A549 (cell line): Measurements from ENCODE around the gene MYO18A. TPM values are rescaled to one million over a fixed set of nuclear protein-coding genes. Genes with fewer than 3 reads are reported as not detected.

ENCODE experiments used
- ATAC-seq, 2 experiments: fragments of 200-7000 bp in 1 of 2; fragments of >200 bp in 1 of 2; cut with Nextera tagmentation in 1 of 2; cut with Tn5 transposase in 1 of 2; 3 replicates each; pipeline versions ENCODE4 v1.8.0 to v1.9.1; 2018 to 2020; ENCODE audit warnings: mild to moderate bottlenecking in 1 of 2, moderate library complexity in 1 of 2
- CTCF ChIA-PET: fragments of 300-600 bp; sonication (Branson Sonifier 250); formaldehyde crosslinking; extraction: SDS; loops from one replicate; lab custom pipeline; 2021; ENCODE audit warnings: antibody characterized with exemption, inconsistent platforms; lab: Yijun Ruan, JAX
- POLR2A ChIA-PET: fragments of 350-600 bp; formaldehyde crosslinking; extraction: SDS; loops from one replicate; lab custom pipeline; 2021; ENCODE audit warnings: antibody characterized with exemption, inconsistent platforms; lab: Yijun Ruan, JAX
- DNase-seq, 2 experiments: peaks; one replicate each; pipeline versions ENCODE4 v3.0.0 to v3.0.0-alpha.2; 2011 to 2016; ENCODE audit warnings: low read depth in 1 of 2, low spot score in 1 of 2
- FAIRE-seq: peaks from 2 replicates; lab custom pipeline; 2011; peaks lifted over from hg19 to GRCh38; lab: Jason Lieb, UNC
- H3K27ac ChIP-seq, 2 experiments: fragments of >200 bp; sonication (Bioruptor Twin); formaldehyde crosslinking; 3 replicates each; pipeline ENCODE4 v1.5.1; 2016 to 2017
- H3K4me1 ChIP-seq: fragments of >200 bp; sonication (Bioruptor Twin); formaldehyde crosslinking; 3 replicates; pipeline ENCODE4 v1.6.1; 2016
- H3K4me2 ChIP-seq: fragments of >200 bp; sonication (Bioruptor Twin); formaldehyde crosslinking; 3 replicates; pipeline ENCODE4 v1.6.1; 2016
- H3K4me3 ChIP-seq: fragments of >200 bp; sonication (Bioruptor Twin); formaldehyde crosslinking; 3 replicates; pipeline ENCODE4 v1.5.1; 2016
- H3K9me3 ChIP-seq: fragments of >200 bp; sonication (Bioruptor Twin); formaldehyde crosslinking; 3 replicates; pipeline ENCODE4 v1.6.1; 2016
- CEBPB ChIP-seq, 2 experiments: fragments of >200 bp in 1 of 2; sonication (Bioruptor Twin) in 1 of 2; formaldehyde crosslinking in 1 of 2; IDR thresholded peaks; 2 replicates each; pipeline ENCODE4 v1.6.1; 2012 to 2016
- CHD4 ChIP-seq: fragments of 200-600 bp; sonication (generic); IDR thresholded peaks from 2 replicates; pipeline ENCODE4 v1.6.1; 2016; ENCODE audit warnings: antibody characterized with exemption, mild to moderate bottlenecking, borderline replicate concordance
- EP300 ChIP-seq, 2 experiments: fragments of >200 bp; sonication (Bioruptor Twin); formaldehyde crosslinking; IDR thresholded peaks; 2 replicates in 1 of 2; 3 replicates in 1 of 2; pipeline ENCODE4 v1.6.1; 2016 to 2017
- FOSL2 ChIP-seq, 2 experiments: fragments of 450-650 bp in 1 of 2; fragments of >200 bp in 1 of 2; sonication (Bioruptor Twin) in 1 of 2; formaldehyde crosslinking; IDR thresholded peaks; 2 replicates each; pipeline versions ENCODE4 v1.5.0 to v1.6.1; 2016 to 2020; ENCODE audit warnings: mild to moderate bottlenecking in 1 of 2, moderate library complexity in 1 of 2
- HOXB5 ChIP-seq: fragments of 250-450 bp; sonication (Bioruptor Pico); IDR thresholded peaks from 2 replicates; pipeline ENCODE4 v1.5.0; 2020; ENCODE audit warnings: mild to moderate bottlenecking, moderate library complexity
- JUN ChIP-seq, 2 experiments: fragments of >200 bp; sonication (Bioruptor Twin); formaldehyde crosslinking; IDR thresholded peaks; 2 replicates in 1 of 2; 3 replicates in 1 of 2; pipeline ENCODE4 v1.6.1; 2016 to 2017
- KDM1A ChIP-seq: fragments of 200-600 bp; sonication (generic); IDR thresholded peaks from 2 replicates; pipeline ENCODE4 v1.6.1; 2016; ENCODE audit warnings: low read depth, mild to moderate bottlenecking
- NR3C1 ChIP-seq: fragments of >200 bp; sonication (Bioruptor Twin); formaldehyde crosslinking; IDR thresholded peaks from 3 replicates; pipeline ENCODE4 v1.6.1; 2017
- PHF8 ChIP-seq: fragments of 200-600 bp; sonication (generic); IDR thresholded peaks from 2 replicates; pipeline ENCODE4 v1.6.1; 2016; ENCODE audit warnings: low read depth, mild to moderate bottlenecking, antibody characterized with exemption, moderate library complexity, borderline replicate concordance
- POLR2A ChIP-seq: IDR thresholded peaks from 2 replicates; pipeline ENCODE4 v1.6.1; 2012; ENCODE audit warnings: mild to moderate bottlenecking, low read length
- POLR2AphosphoS2 ChIP-seq: conservative IDR thresholded peaks from 2 replicates; pipeline ENCODE4 v1.6.1; 2012; ENCODE audit warnings: low read length, improper control_type of control experiment, inconsistent platforms
- RARB ChIP-seq: fragments of 250-450 bp; sonication (Bioruptor Pico); IDR thresholded peaks from 2 replicates; pipeline ENCODE4 v1.8.0; 2021; ENCODE audit warnings: mild to moderate bottlenecking, moderate library complexity
- RFX5 ChIP-seq: fragments of 450-650 bp; IDR thresholded peaks from 2 replicates; pipeline ENCODE4 v1.7.1; 2014; ENCODE audit warnings: antibody characterized with exemption, mild to moderate bottlenecking, moderate library complexity
- RNF2 ChIP-seq: fragments of 200-600 bp; sonication (generic); IDR thresholded peaks from 2 replicates; pipeline ENCODE4 v1.6.1; 2016; ENCODE audit warnings: low read depth, mild to moderate bottlenecking, antibody characterized with exemption, moderate library complexity, borderline replicate concordance
- ZC3H11A ChIP-seq: fragments of 450-650 bp; IDR thresholded peaks from 2 replicates; pipeline ENCODE4 v1.6.1; 2014; ENCODE audit warnings: antibody characterized with exemption, mild to moderate bottlenecking
- ZFP36 ChIP-seq: fragments of 450-650 bp; IDR thresholded peaks from 2 replicates; pipeline ENCODE4 v1.6.1; 2014; ENCODE audit warnings: borderline replicate concordance; ENCODE audit not compliant: partially characterized antibody
- ZSCAN20 ChIP-seq: fragments of 250-450 bp; sonication (Bioruptor Pico); IDR thresholded peaks from 2 replicates; pipeline ENCODE4 v1.8.0; 2022; ENCODE audit warnings: mild to moderate bottlenecking, moderate library complexity
- WGBS: methylation state at CpG from one replicate; pipeline ENCODE4 v1.1.6; 2017; ENCODE audit errors: missing lambda C conversion rate; 5-methylcytosine and 5-hydroxymethylcytosine counted together
- polyA plus RNA-seq, 4 experiments: library from polyadenylated mRNA; depleted of rRNA in 3 of 4; stranded (reverse); fragments of >200 nt; fragmentation: RNase III in 1 of 4; extraction: RNeasy Plus Mini Kit Qiagen cat#74134 plus additional on column Dnase treatment in 1 of 4; gene quantifications; 2 replicates in 3 of 4; 3 replicates in 1 of 4; pipeline ENCODE4 v1.2.3, GENCODE V29; 2011 to 2017
- TF ChIP-seq, protein P1 (sequence below): IDR thresholded peaks from 2 replicates; pipeline ENCODE4 v1.6.1; 2012
- TF ChIP-seq, protein P2 (sequence below): fragments of >200 bp; sonication (Bioruptor Twin); formaldehyde crosslinking; IDR thresholded peaks from 2 replicates; pipeline ENCODE4 v1.6.1; 2016
- TF ChIP-seq, protein P3 (sequence below): fragments of 250-450 bp; sonication (Bioruptor Pico); IDR thresholded peaks from 2 replicates; pipeline ENCODE4 v1.5.0; 2021; ENCODE audit warnings: mild to moderate bottlenecking, moderate library complexity, borderline replicate concordance
- TF ChIP-seq, protein P4 (sequence below): fragments of 250-450 bp; sonication (Bioruptor Pico); IDR thresholded peaks from 2 replicates; pipeline ENCODE4 v1.5.0; 2020; ENCODE audit warnings: low read depth, mild to moderate bottlenecking, moderate library complexity

MYO18A gene
- polyA plus RNA-seq, 2 of the 4 experiments (the other 2 are of a cell fraction): 12.3 to 28.4 TPM

DNA sequence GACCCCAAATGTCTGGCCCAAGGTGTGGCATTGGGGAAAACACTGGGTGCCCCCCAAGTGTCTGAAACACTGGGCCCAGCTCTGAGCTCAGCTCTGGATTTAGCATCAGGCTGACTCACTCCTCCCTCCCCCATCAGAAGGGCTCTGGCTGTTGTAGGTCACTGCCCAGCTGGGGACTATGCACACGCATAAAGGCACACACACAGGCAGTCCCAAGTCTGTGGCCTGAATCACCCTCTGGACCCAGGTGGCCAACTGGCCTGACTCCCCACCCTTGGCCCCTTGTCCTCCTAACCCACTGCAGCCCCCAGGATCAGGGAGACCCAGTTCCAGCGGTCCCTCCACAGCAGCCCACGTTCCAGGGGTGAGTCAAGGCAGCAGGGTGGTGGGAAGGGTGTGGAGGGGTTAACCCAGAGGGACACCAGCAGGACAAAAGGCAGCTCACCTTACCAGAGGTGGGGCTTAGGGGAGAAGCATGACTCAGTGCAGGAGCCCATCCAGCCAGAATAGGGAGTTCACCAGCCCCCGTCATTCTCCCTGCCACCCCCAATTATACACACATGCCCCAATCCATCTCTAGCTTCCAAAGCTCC is 47.0 kb downstream of the MYO18A start:
- peak; percentile 74 to 87 for ATAC-seq
- no peak overlapping the region for H3K4me3 ChIP-seq
- H3K4me1 ChIP-seq: peaks cover 40% of the 10 kb centered on the region
- TF ChIP-seq FOSL2 (IDR thresholded peaks at IDR 0.05) (0 out of 2 replicates have a peak, but pooled peaks have one; percentile 26), FOSL2 (CRISPR knock-in tag; IDR thresholded peaks at IDR 0.05) (peak; percentile 56; the same call in 1 of the 2 replicates), ZFP36 (no peak)
- TF ChIP-seq, protein P1, sequence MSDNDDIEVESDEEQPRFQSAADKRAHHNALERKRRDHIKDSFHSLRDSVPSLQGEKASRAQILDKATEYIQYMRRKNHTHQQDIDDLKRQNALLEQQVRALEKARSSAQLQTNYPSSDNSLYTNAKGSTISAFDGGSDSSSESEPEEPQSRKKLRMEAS: 0 out of 2 replicates have a peak, but pooled peaks have one; percentile 5
- H3K9me3 ChIP-seq: no peaks in the 10 kb centered on the region
- FAIRE-seq: no peak
- 32% methylated on average over 2 of the region's 4 CpGs for WGBS
- peak overlapping the region; percentile 36 to 81; a peak in 5 of 6 replicates for H3K27ac ChIP-seq
- H3K4me2 ChIP-seq: peak overlapping the region; percentile 59
- DNase-seq: peak; percentile 50 to 62
- CTCF ChIA-PET: interaction anchor here (0.6 to 30.4 kb wide), 5 partner anchors 86 to 471 kb away, joined by 3 to 1025 read pairs (median 4); partner anchors contain the start of gene PHF12
- POLR2A ChIA-PET: interaction anchor here (0.9 to 1.5 kb wide), 3 partner anchors 9 to 161 kb away, joined by 3 to 5 read pairs (median 3); partner anchors contain the start of gene NUFIP2

DNA sequence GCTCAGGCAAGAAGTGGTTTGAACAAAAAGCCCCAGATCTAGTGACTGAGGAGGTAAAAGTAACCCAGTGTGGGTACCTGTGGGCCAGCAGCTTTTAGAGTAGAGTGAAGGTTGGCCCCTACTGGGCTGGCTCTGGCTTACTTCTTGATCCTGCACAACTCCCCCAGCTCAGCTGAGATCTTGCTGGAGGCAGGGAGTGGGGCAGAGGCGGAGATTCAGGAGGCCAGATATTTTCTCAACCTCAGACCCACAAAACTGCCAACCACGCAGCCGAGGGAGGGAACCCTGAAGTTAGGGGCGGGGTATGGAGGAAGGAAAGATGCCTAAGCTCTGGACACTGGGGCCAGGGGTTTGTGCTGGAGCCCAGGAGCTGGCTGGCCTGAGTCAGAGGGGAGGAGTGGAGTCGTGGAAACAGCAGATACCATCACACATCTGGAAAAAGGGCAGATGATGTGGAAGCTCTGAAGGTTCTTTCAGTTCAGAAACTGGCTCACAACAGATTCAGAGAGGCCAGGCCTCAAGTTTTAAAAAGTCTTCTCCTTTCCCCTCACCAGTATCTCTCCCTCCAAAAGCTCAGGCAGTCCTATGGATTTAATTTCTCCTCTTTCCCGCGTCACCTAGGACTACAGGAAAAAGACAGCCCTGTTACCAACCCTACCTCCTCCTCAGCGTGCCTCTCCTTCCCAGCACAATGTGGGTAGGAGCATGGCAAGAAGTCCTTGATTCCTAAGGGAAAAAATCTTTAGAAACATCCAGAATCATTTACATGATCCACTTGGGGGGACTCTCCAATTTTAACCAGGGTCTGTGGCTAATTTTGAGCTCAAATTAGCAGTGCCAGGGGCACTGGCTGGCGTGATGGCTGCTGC is 48.1 kb downstream of the MYO18A start:
- DNase-seq (no peak), ATAC-seq (peak in 1 of 2 experiments; percentile 35; a peak in 3 of 6 replicates), FAIRE-seq (no peak)
- CTCF ChIA-PET: interaction anchor here (0.6 to 30.4 kb wide), 6 partner anchors 87 to 173 kb away, joined by 3 to 1025 read pairs (median 8); partner anchors contain the start of gene PHF12
- Histone ChIP-seq H3K9me3 (no peaks in the 10 kb centered on the region), H3K4me2 (peak overlapping the region; percentile 59; the same call in 2 of the 3 replicates), H3K4me3 (no peak overlapping the region), H3K4me1 (peaks cover 32% of the 10 kb centered on the region), H3K27ac (peak overlapping the region in 1 of 2 experiments; percentile 81; a peak in 3 of 6 replicates)
- WGBS: 81% methylated on average over 9 of the region's 9 CpGs
- no peak for TF ChIP-seq RARB (CRISPR knock-in tag)
- no peak for TF ChIP-seq RNF2
- no peak for TF ChIP-seq POLR2A
- TF ChIP-seq PHF8: no peak
- TF ChIP-seq, protein P1: no peak
- TF ChIP-seq RFX5: no peak
- TF ChIP-seq, protein P2, sequence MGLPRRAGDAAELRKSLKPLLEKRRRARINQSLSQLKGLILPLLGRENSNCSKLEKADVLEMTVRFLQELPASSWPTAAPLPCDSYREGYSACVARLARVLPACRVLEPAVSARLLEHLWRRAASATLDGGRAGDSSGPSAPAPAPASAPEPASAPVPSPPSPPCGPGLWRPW: no peak
- TF ChIP-seq NR3C1: no peak
- no peak for TF ChIP-seq HOXB5
- TF ChIP-seq FOSL2 (IDR thresholded peaks at IDR 0.05): no peak
- no peak for TF ChIP-seq FOSL2 (CRISPR knock-in tag; IDR thresholded peaks at IDR 0.05)
- TF ChIP-seq, protein P3, sequence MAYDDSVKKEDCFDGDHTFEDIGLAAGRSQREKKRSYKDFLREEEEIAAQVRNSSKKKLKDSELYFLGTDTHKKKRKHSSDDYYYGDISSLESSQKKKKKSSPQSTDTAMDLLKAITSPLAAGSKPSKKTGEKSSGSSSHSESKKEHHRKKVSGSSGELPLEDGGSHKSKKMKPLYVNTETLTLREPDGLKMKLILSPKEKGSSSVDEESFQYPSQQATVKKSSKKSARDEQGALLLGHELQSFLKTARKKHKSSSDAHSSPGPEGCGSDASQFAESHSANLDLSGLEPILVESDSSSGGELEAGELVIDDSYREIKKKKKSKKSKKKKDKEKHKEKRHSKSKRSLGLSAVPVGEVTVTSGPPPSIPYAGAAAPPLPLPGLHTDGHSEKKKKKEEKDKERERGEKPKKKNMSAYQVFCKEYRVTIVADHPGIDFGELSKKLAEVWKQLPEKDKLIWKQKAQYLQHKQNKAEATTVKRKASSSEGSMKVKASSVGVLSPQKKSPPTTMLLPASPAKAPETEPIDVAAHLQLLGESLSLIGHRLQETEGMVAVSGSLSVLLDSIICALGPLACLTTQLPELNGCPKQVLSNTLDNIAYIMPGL (CRISPR knock-in tag): no peak
- TF ChIP-seq, protein P4, sequence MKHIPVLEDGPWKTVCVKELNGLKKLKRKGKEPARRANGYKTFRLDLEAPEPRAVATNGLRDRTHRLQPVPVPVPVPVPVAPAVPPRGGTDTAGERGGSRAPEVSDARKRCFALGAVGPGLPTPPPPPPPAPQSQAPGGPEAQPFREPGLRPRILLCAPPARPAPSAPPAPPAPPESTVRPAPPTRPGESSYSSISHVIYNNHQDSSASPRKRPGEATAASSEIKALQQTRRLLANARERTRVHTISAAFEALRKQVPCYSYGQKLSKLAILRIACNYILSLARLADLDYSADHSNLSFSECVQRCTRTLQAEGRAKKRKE (CRISPR knock-in tag): no peak
- POLR2A ChIA-PET: interaction anchor here (0.6 to 1.5 kb wide), 2 partner anchors 162 to 184 kb away, joined by 4 to 5 read pairs; partner anchors contain the start of gene NUFIP2

DNA sequence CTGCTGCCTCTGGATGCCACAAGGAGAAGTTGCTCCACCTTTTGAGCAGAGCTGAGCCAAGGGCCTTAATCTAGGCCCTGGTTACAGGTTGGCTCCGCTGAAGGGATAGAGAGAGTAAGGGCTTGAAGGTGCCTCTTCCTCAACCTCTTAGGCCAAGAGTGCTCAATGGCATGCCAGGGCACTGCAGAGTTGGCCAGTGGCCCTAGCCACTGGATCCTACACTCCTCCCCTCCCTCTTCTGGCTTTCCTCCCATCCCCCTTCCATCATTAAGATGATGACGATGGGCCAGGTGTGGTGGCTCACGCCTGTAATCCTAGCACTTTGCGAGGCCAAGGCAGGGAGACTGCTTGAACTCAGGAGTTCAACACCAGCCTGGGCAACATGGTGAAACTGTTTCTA is 50.5 kb downstream of the MYO18A start:
- peaks cover 36% of the 10 kb centered on the region for H3K4me1 ChIP-seq
- POLR2A ChIA-PET: no interaction called here
- no peak for TF ChIP-seq ZC3H11A
- no peak for TF ChIP-seq POLR2AphosphoS2
- TF ChIP-seq EP300 (IDR thresholded peaks at IDR 0.05): no peak
- no peak for TF ChIP-seq CHD4
- no peak for TF ChIP-seq KDM1A
- TF ChIP-seq CEBPB (IDR thresholded peaks at IDR 0.05): no peak
- TF ChIP-seq, protein P1: no peak
- no peak for TF ChIP-seq JUN (IDR thresholded peaks at IDR 0.05)
- no peak for TF ChIP-seq ZSCAN20 (CRISPR knock-in tag)
- H3K27ac ChIP-seq: no peak overlapping the region
- FAIRE-seq (no peak), DNase-seq (no peak), ATAC-seq (no peak)
- no peaks in the 10 kb centered on the region for H3K9me3 ChIP-seq
- CTCF ChIA-PET: interaction anchor here (1.0 to 30.4 kb wide), 3 partner anchors 90 to 171 kb away, joined by 3 to 1025 read pairs (median 14); partner anchors contain the start of gene PHF12
- WGBS: 93% methylated on average over 4 of the region's 4 CpGs
- no peak overlapping the region for H3K4me2 ChIP-seq
- no peak overlapping the region for H3K4me3 ChIP-seq
